Breast epithelium (tissue), 3 donors: ENCODE data around the gene S100A14.

ENCODE experiments used
- CTCF ChIP-seq, 3 donors: fragments of 450-650 bp; IDR thresholded peaks; one replicate each; pipeline ENCODE4 v1.5.1; 2016 to 2017; ENCODE audit warnings: antibody characterized with exemption in 3 of 3, mild to moderate bottlenecking in 3 of 3, moderate library complexity in 3 of 3
- POLR2A ChIP-seq: fragments of 450-650 bp; IDR thresholded peaks from one replicate; pipeline ENCODE4 v1.6.1; 2016; ENCODE audit warnings: antibody characterized with exemption, mild to moderate bottlenecking, moderate library complexity
- POLR2AphosphoS5 ChIP-seq, 3 donors: sonication (generic); formaldehyde crosslinking; IDR thresholded peaks; one replicate each; pipeline ENCODE4 v1.6.1; 2017; ENCODE audit warnings: antibody characterized with exemption in 3 of 3

- TF ChIP-seq POLR2A (peak; percentile 65), CTCF (IDR thresholded peaks at IDR 0.05) (peak in 1 of 3 donors; percentile 51), POLR2AphosphoS5 (IDR thresholded peaks at IDR 0.05) (peak; percentile 75 to 93 (median 78))
Observed at GRCh38 chr1:153626904-153627714, 11.0 kb upstream of the S100A14 start, which contains the start of gene S100A13.
